Adrenal gland (tissue), 5 donors: ENCODE results near the gene ACSS3.

Experiments
- POLR2A ChIP-seq, 2 donors: fragments of 450-650 bp; IDR thresholded peaks; one replicate each; pipeline ENCODE4 v1.6.1; 2017; ENCODE audit warnings: antibody characterized with exemption in 2 of 2, mild to moderate bottlenecking in 2 of 2, moderate library complexity in 1 of 2
- TF ChIP-seq, protein P1 (sequence below), 6 experiments: fragments of 450-650 bp in 4 of 6; fragments of 200-600 bp in 2 of 6; sonication (generic) in 1 of 6; IDR thresholded peaks; 1 replicate in 5 of 6; 2 replicates in 1 of 6; pipeline versions ENCODE4 v1.5.1 to v1.8.0; 2016 to 2021; ENCODE audit warnings: antibody characterized with exemption in 6 of 6, mild to moderate bottlenecking in 2 of 6, moderate library complexity in 1 of 6
- donor health status: DM: no; HTN: no; CAD: no.

GRCh38 chr12:81205416-81205815 lies 127.5 kb downstream of the ACSS3 start:
- TF ChIP-seq, protein P1, sequence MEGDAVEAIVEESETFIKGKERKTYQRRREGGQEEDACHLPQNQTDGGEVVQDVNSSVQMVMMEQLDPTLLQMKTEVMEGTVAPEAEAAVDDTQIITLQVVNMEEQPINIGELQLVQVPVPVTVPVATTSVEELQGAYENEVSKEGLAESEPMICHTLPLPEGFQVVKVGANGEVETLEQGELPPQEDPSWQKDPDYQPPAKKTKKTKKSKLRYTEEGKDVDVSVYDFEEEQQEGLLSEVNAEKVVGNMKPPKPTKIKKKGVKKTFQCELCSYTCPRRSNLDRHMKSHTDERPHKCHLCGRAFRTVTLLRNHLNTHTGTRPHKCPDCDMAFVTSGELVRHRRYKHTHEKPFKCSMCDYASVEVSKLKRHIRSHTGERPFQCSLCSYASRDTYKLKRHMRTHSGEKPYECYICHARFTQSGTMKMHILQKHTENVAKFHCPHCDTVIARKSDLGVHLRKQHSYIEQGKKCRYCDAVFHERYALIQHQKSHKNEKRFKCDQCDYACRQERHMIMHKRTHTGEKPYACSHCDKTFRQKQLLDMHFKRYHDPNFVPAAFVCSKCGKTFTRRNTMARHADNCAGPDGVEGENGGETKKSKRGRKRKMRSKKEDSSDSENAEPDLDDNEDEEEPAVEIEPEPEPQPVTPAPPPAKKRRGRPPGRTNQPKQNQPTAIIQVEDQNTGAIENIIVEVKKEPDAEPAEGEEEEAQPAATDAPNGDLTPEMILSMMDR (IDR thresholded peaks at IDR 0.05): no peak
- no peak for TF ChIP-seq POLR2A (IDR thresholded peaks at IDR 0.05)
